Peyer's patch (tissue), 4 donors: ENCODE measurements around the gene ZNF76.

Experiments
- POLR2A ChIP-seq, 2 donors: fragments of 450-650 bp; IDR thresholded peaks; one replicate each; pipeline ENCODE4 v1.5.1; 2017; ENCODE audit warnings: antibody characterized with exemption in 2 of 2, mild to moderate bottlenecking in 2 of 2, moderate library complexity in 2 of 2
- TF ChIP-seq, protein P1 (sequence below), 6 experiments: fragments of 450-650 bp in 4 of 6; fragments of 200-600 bp in 2 of 6; sonication (generic) in 1 of 6; IDR thresholded peaks; one replicate each; pipeline ENCODE4 v1.5.1; 2017 to 2019; ENCODE audit warnings: antibody characterized with exemption in 6 of 6, mild to moderate bottlenecking in 3 of 6, moderate library complexity in 1 of 6

DNA sequence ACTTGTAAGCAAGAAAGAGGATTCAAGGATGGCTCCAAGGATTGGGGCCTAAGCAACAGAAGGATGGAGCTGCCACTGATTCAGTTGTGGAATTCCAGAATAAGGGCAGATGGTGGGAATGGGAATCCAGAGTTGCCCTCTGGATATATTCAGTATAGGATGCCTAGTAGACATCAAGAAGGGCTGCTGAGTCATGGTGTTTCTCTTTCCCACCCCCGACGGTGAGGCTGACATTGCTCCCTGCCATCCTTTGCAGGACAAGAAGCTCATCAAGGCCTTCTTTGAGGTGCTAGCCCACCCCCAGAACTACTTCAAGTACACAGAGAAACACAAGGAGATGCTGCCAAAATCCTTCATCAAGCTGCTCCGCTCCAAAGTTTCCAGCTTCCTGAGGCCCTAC, 11.2 kb upstream of the ZNF76 start:
- TF ChIP-seq, protein P1, sequence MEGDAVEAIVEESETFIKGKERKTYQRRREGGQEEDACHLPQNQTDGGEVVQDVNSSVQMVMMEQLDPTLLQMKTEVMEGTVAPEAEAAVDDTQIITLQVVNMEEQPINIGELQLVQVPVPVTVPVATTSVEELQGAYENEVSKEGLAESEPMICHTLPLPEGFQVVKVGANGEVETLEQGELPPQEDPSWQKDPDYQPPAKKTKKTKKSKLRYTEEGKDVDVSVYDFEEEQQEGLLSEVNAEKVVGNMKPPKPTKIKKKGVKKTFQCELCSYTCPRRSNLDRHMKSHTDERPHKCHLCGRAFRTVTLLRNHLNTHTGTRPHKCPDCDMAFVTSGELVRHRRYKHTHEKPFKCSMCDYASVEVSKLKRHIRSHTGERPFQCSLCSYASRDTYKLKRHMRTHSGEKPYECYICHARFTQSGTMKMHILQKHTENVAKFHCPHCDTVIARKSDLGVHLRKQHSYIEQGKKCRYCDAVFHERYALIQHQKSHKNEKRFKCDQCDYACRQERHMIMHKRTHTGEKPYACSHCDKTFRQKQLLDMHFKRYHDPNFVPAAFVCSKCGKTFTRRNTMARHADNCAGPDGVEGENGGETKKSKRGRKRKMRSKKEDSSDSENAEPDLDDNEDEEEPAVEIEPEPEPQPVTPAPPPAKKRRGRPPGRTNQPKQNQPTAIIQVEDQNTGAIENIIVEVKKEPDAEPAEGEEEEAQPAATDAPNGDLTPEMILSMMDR (IDR thresholded peaks at IDR 0.05), result no peak
- no peak for TF ChIP-seq POLR2A (IDR thresholded peaks at IDR 0.05)
